SK-N-MC (cell line): Measurements from ENCODE around the gene HTR3B.
"Not testable (repeated sequence)": the region's sequence is repeated elsewhere in the genome, so short reads cannot be mapped to it uniquely, and the experiment has no call there.

Experiments
- DNase-seq: peaks from one replicate; pipeline ENCODE4 v3.0.0-alpha.2; 2011; ENCODE audit warnings: low read depth, low spot score
- H3K27ac ChIP-seq: fragments of 200-600 bp; sonication (generic); 2 replicates; pipeline ENCODE4 v1.5.1; 2016; ENCODE audit warnings: mixed run types
- H3K36me3 ChIP-seq: fragments of 200-600 bp; sonication (generic); 2 replicates; pipeline ENCODE4 v1.6.1; 2017; ENCODE audit warnings: antibody characterized with exemption, low read length, mixed read lengths; ENCODE audit not compliant: insufficient read depth
- H3K4me3 ChIP-seq: fragments of 200-600 bp; sonication (generic); 2 replicates; pipeline ENCODE4 v1.5.1; 2016
- H3K9ac ChIP-seq: fragments of 200-600 bp; sonication (generic); 2 replicates; pipeline ENCODE4 v1.8.0; 2017; ENCODE audit warnings: mixed run types, mixed read lengths; ENCODE audit not compliant: insufficient read length
- H3K9me3 ChIP-seq: fragments of 200-600 bp; sonication (generic); 2 replicates; pipeline ENCODE4 v1.6.1; 2017; ENCODE audit warnings: low read depth, mild to moderate bottlenecking, antibody characterized with exemption, low read length, moderate library complexity, mixed read lengths
- EZH2 ChIP-seq: fragments of 200-600 bp; sonication (generic); IDR thresholded peaks from one replicate; pipeline ENCODE4 v1.6.1; 2017; ENCODE audit warnings: antibody characterized with exemption
- FOXP2 ChIP-seq: optimal IDR thresholded peaks from 2 replicates; pipeline ENCODE3; 2011; ENCODE audit warnings: mild to moderate bottlenecking, moderate library complexity; ENCODE audit not compliant: insufficient read depth; ENCODE audit errors: extremely low read length, control extremely low read depth
- POLR2AphosphoS5 ChIP-seq: IDR thresholded peaks from 2 replicates; pipeline ENCODE4 v1.6.1; 2012; ENCODE audit warnings: mild to moderate bottlenecking, low read depth, low read length, borderline replicate concordance

The HTR3B gene

GRCh38 chr11:113877670-113878055 is 26.9 kb upstream of the HTR3B start:
- TF ChIP-seq EZH2 (no peak), FOXP2 (no peak), POLR2AphosphoS5 (no peak)
- DNase-seq = no peak
- Histone ChIP-seq H3K36me3 (no peaks in the 10 kb centered on the region), H3K27ac (no peak overlapping the region), H3K4me3 (no peak overlapping the region), H3K9me3 (no peaks in the 10 kb centered on the region), H3K9ac (no peak overlapping the region)

GRCh38 chr11:113879446-113879845 is 25.1 kb upstream of the HTR3B start:
- not testable (repeated sequence) for H3K4me3 ChIP-seq, H3K9ac ChIP-seq, DNase-seq, H3K27ac ChIP-seq, H3K9me3 ChIP-seq, H3K36me3 ChIP-seq

DNA sequence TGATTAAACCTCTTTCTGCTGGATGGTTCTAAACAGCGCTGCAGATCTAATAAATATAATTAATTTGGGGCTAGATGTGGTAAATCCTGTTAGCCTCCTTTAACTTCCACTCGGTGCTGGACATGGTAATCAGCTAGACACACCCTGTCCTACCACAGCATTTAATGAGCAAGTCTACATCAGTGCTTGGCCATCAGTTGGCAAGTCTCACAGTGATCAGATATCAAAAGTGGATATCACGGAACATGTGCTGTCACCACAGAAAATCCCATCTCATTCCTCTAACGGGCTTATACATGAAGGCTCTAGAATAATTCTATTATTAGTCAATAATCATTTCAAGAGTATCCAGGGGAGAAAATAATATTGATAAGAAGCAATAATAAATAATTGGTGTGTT is 23.6 kb upstream of the HTR3B start:
- no peak for DNase-seq
- Histone ChIP-seq H3K9ac (no peak overlapping the region), H3K9me3 (no peaks in the 10 kb centered on the region), H3K4me3 (no peak overlapping the region), H3K36me3 (no peaks in the 10 kb centered on the region), H3K27ac (no peak overlapping the region)
- TF ChIP-seq FOXP2 (no peak), EZH2 (no peak), POLR2AphosphoS5 (no peak)

GRCh38 chr11:113881856-113882255 is 22.7 kb upstream of the HTR3B start:
- DNase-seq = no peak
- no peaks in the 10 kb centered on the region for H3K9me3 ChIP-seq
- H3K27ac ChIP-seq = no peak overlapping the region
- TF ChIP-seq EZH2 (no peak), POLR2AphosphoS5 (no peak), FOXP2 (no peak)
- no peak overlapping the region for H3K4me3 ChIP-seq
- H3K9ac ChIP-seq = no peak overlapping the region
- no peaks in the 10 kb centered on the region for H3K36me3 ChIP-seq

- TF ChIP-seq POLR2AphosphoS5 (no peak), EZH2 (no peak), FOXP2 (no peak)
- Histone ChIP-seq H3K9ac (no peak overlapping the region), H3K9me3 (no peaks in the 10 kb centered on the region), H3K4me3 (no peak overlapping the region), H3K27ac (no peak overlapping the region), H3K36me3 (no peaks in the 10 kb centered on the region)
- DNase-seq = no peak
These were observed 20.2 kb upstream of the HTR3B start for GRCh38 chr11:113884361-113884836.

DNA sequence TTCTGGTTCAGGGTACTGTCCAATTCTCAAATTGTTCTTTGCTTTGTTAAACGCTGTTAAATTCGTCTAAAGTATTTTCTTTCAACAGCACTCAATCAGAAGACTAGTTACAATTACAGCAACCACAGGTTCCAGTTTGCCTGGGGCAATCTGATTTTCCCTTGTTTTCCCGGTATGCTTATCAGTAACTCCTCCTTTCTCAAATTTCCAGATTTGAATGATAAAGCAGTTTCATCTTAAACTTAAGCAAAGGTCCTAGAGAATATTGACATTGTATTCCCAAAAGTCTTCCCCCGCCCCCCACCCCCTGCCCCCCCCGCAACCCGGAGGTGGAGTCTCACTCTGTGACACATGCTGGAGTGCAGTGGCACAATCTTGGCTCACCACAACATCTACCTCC is 18.7 kb upstream of the HTR3B start:
- Histone ChIP-seq H3K9ac (no peak overlapping the region), H3K9me3 (no peaks in the 10 kb centered on the region), H3K4me3 (no peak overlapping the region), H3K27ac (no peak overlapping the region), H3K36me3 (no peaks in the 10 kb centered on the region)
- DNase-seq = no peak
- no peak for TF ChIP-seq FOXP2
- no peak for TF ChIP-seq EZH2
- TF ChIP-seq POLR2AphosphoS5 = no peak

DNA sequence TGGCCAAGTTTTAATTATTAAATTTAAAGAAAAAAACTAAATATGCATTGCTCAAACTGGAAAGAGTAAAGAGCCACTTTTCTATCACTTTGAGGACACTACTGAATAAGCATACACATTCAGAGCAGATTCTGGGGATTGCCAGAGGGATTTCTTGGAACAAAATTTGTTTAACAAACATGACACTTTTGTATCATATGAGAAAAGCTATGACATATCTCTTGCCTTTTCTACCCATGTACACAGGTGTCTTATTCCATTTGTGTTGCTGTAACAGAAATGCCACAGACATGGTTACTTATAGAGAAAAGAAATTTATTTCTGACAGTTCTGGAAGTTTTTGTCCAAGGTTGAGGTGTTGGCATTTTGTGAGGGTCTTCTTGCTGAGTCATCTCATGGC is 15.7 kb upstream of the HTR3B start:
- H3K27ac ChIP-seq = no peak overlapping the region
- no peak overlapping the region for H3K9ac ChIP-seq
- H3K4me3 ChIP-seq = no peak overlapping the region
- TF ChIP-seq FOXP2 (no peak), EZH2 (no peak), POLR2AphosphoS5 (no peak)
- H3K36me3 ChIP-seq = no peaks in the 10 kb centered on the region
- no peaks in the 10 kb centered on the region for H3K9me3 ChIP-seq
- no peak for DNase-seq

DNA sequence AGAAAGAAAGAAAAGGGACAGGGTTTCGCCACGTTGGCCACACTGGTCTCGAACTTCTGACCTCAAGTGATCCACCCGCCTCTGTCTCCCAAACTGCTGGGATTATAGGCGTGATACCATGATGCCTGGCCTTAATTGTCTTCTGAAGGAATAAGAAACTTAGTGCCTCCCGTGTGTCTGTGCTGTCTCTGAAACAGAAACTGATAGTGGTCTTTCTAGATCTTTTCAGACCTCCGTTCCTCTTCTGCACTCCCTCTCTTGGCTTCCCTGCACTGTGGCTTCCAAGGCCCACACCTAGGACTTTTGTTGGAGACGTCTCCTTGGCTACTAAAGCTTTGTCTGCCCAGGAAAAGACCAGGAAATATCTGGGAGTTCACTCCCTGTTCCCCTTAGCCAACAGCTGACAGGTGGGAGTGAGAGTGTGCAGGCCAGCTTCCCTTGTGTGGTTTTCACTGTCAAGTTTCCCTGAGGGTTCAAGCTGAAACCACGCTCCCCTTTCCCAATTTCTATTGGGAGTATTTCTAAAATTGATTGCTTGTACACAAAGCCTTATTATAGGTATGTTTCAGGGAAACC is 10.1 kb upstream of the HTR3B start:
- DNase-seq = no peak
- Histone ChIP-seq H3K4me3 (no peak overlapping the region), H3K9ac (no peak overlapping the region), H3K9me3 (no peaks in the 10 kb centered on the region), H3K27ac (no peak overlapping the region), H3K36me3 (no peaks in the 10 kb centered on the region)
- TF ChIP-seq EZH2 (no peak), FOXP2 (no peak), POLR2AphosphoS5 (no peak)
